Measurements from ENCODE around the gene CCR9. TPM values are rescaled to one million over a fixed set of nuclear protein-coding genes. Genes with fewer than 3 reads are reported as not detected.

CCR9 gene
- total and polyA plus RNA-seq, 2 experiments from 2014 or later: not detected

DNA sequence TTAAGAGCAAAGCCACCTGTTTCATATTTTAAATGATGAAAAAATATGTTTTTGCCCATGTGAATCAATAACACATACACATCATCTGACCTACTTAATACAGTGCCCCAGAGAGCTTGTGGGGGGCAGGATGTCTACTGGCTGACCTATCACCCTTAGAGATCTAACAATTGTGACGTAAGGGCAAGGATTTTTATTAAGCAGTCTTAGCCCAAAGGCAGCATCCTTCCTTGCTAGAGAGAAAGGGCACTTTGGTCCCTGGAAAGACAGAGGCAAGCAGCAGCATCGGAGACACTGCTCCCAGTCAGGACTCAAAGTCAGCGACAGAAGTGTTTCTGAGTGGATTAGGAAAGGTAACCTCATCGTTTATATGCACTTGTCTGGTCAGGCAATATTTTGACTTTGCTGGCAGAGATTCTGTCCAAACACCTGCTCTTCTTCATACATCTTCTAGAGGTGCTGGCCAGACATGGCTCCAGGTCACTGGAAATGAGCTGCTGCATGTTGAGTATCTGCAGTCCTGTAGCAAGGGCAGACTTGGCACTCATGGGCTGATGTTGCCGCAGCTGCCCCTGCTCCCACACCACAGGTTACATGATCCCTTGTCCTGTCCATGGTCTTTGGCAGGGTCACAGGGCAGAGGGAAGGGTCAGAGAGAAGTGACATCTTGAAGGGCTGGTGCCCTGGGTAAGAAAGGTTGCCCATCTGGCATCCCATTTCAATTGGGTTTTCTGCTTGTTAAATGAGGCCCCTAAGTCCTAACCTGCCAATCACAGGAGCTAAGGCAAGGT, 58.7 kb downstream of the CCR9 start:
- H3K27me3 ChIP-seq (ENCODE audit: insufficient read depth): no peaks in the 10 kb centered on the region
- Mint-ChIP-seq H3K9me3 (no peaks in the 10 kb centered on the region; the same call in 2 of the 3 replicates), H3K36me3 (ENCODE audit: low read depth) (peaks cover 50% of the 10 kb centered on the region), H3K27me3 (ENCODE audit: insufficient read depth, low read depth, poor library complexity) (peaks cover 6% of the 10 kb centered on the region), H3K27ac (no peak overlapping the region), H3K4me3 (no peak overlapping the region), H3K4me1 (peaks cover 6% of the 10 kb centered on the region; the same call in 2 of the 3 replicates)
- ATAC-seq: no peak
- H3F3A ChIP-seq (replicated peaks; ENCODE audit: low read depth): no peaks in the 10 kb centered on the region
- no peak overlapping the region for H3K27ac ChIP-seq (ENCODE audit: low read depth)
- H3K4me2 ChIP-seq: no peak overlapping the region
- H2AFZ ChIP-seq: no peak overlapping the region
- H3K36me3 ChIP-seq (ENCODE audit: insufficient read depth): peaks cover 17% of the 10 kb centered on the region; the same call in 1 of the 2 replicates
- TF ChIP-seq, protein P1, sequence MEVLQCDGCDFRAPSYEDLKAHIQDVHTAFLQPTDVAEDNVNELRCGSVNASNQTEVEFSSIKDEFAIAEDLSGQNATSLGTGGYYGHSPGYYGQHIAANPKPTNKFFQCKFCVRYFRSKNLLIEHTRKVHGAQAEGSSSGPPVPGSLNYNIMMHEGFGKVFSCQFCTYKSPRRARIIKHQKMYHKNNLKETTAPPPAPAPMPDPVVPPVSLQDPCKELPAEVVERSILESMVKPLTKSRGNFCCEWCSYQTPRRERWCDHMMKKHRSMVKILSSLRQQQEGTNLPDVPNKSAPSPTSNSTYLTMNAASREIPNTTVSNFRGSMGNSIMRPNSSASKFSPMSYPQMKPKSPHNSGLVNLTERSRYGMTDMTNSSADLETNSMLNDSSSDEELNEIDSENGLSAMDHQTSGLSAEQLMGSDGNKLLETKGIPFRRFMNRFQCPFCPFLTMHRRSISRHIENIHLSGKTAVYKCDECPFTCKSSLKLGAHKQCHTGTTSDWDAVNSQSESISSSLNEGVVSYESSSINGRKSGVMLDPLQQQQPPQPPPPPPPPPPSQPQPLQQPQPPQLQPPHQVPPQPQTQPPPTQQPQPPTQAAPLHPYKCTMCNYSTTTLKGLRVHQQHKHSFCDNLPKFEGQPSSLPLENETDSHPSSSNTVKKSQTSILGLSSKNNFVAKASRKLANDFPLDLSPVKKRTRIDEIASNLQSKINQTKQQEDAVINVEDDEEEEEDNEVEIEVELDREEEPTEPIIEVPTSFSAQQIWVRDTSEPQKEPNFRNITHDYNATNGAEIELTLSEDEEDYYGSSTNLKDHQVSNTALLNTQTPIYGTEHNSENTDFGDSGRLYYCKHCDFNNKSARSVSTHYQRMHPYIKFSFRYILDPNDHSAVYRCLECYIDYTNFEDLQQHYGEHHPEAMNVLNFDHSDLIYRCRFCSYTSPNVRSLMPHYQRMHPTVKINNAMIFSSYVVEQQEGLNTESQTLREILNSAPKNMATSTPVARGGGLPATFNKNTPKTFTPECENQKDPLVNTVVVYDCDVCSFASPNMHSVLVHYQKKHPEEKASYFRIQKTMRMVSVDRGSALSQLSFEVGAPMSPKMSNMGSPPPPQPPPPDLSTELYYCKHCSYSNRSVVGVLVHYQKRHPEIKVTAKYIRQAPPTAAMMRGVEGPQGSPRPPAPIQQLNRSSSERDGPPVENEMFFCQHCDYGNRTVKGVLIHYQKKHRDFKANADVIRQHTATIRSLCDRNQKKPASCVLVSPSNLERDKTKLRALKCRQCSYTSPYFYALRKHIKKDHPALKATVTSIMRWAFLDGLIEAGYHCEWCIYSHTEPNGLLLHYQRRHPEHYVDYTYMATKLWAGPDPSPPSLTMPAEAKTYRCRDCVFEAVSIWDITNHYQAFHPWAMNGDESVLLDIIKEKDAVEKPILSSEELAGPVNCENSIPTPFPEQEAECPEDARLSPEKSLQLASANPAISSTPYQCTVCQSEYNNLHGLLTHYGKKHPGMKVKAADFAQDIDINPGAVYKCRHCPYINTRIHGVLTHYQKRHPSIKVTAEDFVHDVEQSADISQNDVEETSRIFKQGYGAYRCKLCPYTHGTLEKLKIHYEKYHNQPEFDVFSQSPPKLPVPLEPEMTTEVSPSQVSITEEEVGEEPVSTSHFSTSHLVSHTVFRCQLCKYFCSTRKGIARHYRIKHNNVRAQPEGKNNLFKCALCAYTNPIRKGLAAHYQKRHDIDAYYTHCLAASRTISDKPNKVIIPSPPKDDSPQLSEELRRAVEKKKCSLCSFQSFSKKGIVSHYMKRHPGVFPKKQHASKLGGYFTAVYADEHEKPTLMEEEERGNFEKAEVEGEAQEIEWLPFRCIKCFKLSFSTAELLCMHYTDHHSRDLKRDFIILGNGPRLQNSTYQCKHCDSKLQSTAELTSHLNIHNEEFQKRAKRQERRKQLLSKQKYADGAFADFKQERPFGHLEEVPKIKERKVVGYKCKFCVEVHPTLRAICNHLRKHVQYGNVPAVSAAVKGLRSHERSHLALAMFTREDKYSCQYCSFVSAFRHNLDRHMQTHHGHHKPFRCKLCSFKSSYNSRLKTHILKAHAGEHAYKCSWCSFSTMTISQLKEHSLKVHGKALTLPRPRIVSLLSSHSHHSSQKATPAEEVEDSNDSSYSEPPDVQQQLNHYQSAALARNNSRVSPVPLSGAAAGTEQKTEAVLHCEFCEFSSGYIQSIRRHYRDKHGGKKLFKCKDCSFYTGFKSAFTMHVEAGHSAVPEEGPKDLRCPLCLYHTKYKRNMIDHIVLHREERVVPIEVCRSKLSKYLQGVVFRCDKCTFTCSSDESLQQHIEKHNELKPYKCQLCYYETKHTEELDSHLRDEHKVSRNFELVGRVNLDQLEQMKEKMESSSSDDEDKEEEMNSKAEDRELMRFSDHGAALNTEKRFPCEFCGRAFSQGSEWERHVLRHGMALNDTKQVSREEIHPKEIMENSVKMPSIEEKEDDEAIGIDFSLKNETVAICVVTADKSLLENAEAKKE (CRISPR knock-in tag; IDR thresholded peaks at IDR 0.05): no peak
- no peak for TF ChIP-seq ZNF331 (CRISPR knock-in tag; IDR thresholded peaks at IDR 0.05; ENCODE audit: low read depth)
- no peak for TF ChIP-seq EZH2 (IDR thresholded peaks at IDR 0.05; ENCODE audit: low read depth, unreplicated experiment)
- TF ChIP-seq ETS1 (IDR thresholded peaks at IDR 0.05): no peak
- TF ChIP-seq CTCF (conservative IDR thresholded peaks at IDR 0.05; ENCODE audit: low read depth in 2 of 2): no peak
- TF ChIP-seq, protein P2, sequence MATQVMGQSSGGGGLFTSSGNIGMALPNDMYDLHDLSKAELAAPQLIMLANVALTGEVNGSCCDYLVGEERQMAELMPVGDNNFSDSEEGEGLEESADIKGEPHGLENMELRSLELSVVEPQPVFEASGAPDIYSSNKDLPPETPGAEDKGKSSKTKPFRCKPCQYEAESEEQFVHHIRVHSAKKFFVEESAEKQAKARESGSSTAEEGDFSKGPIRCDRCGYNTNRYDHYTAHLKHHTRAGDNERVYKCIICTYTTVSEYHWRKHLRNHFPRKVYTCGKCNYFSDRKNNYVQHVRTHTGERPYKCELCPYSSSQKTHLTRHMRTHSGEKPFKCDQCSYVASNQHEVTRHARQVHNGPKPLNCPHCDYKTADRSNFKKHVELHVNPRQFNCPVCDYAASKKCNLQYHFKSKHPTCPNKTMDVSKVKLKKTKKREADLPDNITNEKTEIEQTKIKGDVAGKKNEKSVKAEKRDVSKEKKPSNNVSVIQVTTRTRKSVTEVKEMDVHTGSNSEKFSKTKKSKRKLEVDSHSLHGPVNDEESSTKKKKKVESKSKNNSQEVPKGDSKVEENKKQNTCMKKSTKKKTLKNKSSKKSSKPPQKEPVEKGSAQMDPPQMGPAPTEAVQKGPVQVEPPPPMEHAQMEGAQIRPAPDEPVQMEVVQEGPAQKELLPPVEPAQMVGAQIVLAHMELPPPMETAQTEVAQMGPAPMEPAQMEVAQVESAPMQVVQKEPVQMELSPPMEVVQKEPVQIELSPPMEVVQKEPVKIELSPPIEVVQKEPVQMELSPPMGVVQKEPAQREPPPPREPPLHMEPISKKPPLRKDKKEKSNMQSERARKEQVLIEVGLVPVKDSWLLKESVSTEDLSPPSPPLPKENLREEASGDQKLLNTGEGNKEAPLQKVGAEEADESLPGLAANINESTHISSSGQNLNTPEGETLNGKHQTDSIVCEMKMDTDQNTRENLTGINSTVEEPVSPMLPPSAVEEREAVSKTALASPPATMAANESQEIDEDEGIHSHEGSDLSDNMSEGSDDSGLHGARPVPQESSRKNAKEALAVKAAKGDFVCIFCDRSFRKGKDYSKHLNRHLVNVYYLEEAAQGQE (IDR thresholded peaks at IDR 0.05; ENCODE audit: unreplicated experiment): no peak
- no peak for TF ChIP-seq STAT1 (IDR thresholded peaks at IDR 0.05; ENCODE audit: unreplicated experiment)
- no peak for TF ChIP-seq JUNB (IDR thresholded peaks at IDR 0.05; ENCODE audit: unreplicated experiment)
- TF ChIP-seq CREB1 (CRISPR knock-in tag; IDR thresholded peaks at IDR 0.05; ENCODE audit: low read depth): no peak
- no peak for TF ChIP-seq NANOG (IDR thresholded peaks at IDR 0.05; ENCODE audit: borderline replicate concordance)
- no peak for TF ChIP-seq POLR2AphosphoS5 (IDR thresholded peaks at IDR 0.05; ENCODE audit: low read depth)
- TF ChIP-seq ZNF114 (CRISPR knock-in tag; IDR thresholded peaks at IDR 0.05): no peak
- no peak for TF ChIP-seq EZH2phosphoT487 (IDR thresholded peaks at IDR 0.05; ENCODE audit: unreplicated experiment)
- no peak overlapping the region for H3K4me3 ChIP-seq
- H4K20me1 ChIP-seq (replicated peaks; ENCODE audit: insufficient read depth): peaks cover 5% of the 10 kb centered on the region; the same call in 1 of the 2 replicates
- H3K79me2 ChIP-seq (replicated peaks; ENCODE audit: insufficient read depth): no peaks in the 10 kb centered on the region
- H3K9me2 ChIP-seq (ENCODE audit: insufficient read depth): 0 out of 2 replicates have a peak, but pooled peaks cover 4% of the 10 kb centered on the region
- H3K4me1 ChIP-seq (ENCODE audit: insufficient read depth): no peaks in the 10 kb centered on the region
- no peak for DNase-seq (ENCODE audit: low spot score)

Measured in GM23338 (cell line).